H1 (cell line): ENCODE measurements around the gene HSD17B2. TPM values are rescaled to one million over a fixed set of nuclear protein-coding genes. Genes with fewer than 3 reads are reported as not detected.

Experiments
- CTCF ChIA-PET: fragments of 300-600 bp; sonication (Branson Sonifier 250); formaldehyde crosslinking; loops from one replicate; lab custom pipeline; 2021; ENCODE audit not compliant: partially characterized antibody; lab: Charles Lee
- POLR2A ChIA-PET: fragments of 300-600 bp; sonication (Branson Sonifier 250); formaldehyde crosslinking; loops from one replicate; lab custom pipeline; 2021; ENCODE audit warnings: inconsistent platforms; ENCODE audit not compliant: partially characterized antibody; lab: Charles Lee
- DNase-seq, 2 experiments: peaks; one replicate each; pipeline versions ENCODE4 v3.0.0 to v3.0.0-alpha.2; 2010 to 2022; ENCODE audit warnings: low spot score in 2 of 2, low read depth in 1 of 2, mixed read lengths in 1 of 2
- FAIRE-seq: peaks from 2 replicates; lab custom pipeline; 2011; peaks lifted over from hg19 to GRCh38; lab: Jason Lieb, UNC
- H2AFZ ChIP-seq: 2 replicates; pipeline ENCODE4 v1.8.1; 2012; ENCODE audit warnings: low read length, inconsistent platforms
- H2AK5ac ChIP-seq: 2 replicates; pipeline ENCODE4 v1.6.1; 2013; ENCODE audit warnings: low read depth, low read length
- H2BK120ac ChIP-seq: replicated peaks from 2 replicates; pipeline ENCODE3; 2013; ENCODE audit warnings: low read depth, low read length, inconsistent platforms
- H2BK12ac ChIP-seq: 2 replicates; pipeline ENCODE4 v1.6.1; 2013; ENCODE audit warnings: low read depth, low read length
- H2BK15ac ChIP-seq: 2 replicates; pipeline ENCODE4 v1.6.1; 2013; ENCODE audit warnings: low read length
- H2BK20ac ChIP-seq: 2 replicates; pipeline ENCODE4 v1.6.1; 2013; ENCODE audit warnings: low read length
- H2BK5ac ChIP-seq: 2 replicates; pipeline ENCODE4 v1.6.1; 2013; ENCODE audit warnings: low read depth, low read length
- H3K14ac ChIP-seq: 2 replicates; pipeline ENCODE4 v1.6.1; 2013; ENCODE audit warnings: inconsistent platforms; ENCODE audit not compliant: insufficient read length
- H3K18ac ChIP-seq: 2 replicates; pipeline ENCODE4 v1.6.1; 2013; ENCODE audit warnings: low read length; ENCODE audit errors: extremely low read depth
- H3K23ac ChIP-seq: 2 replicates; pipeline ENCODE4 v1.6.1; 2013; ENCODE audit warnings: inconsistent platforms; ENCODE audit not compliant: insufficient read length
- H3K23me2 ChIP-seq: 2 replicates; pipeline ENCODE4 v1.6.1; 2013; ENCODE audit warnings: low read depth, low read length
- H3K27ac ChIP-seq: 2 replicates; pipeline ENCODE4 v1.6.1; 2011; ENCODE audit warnings: low read depth, low read length, inconsistent platforms
- H3K27me3 ChIP-seq, 4 experiments: replicated peaks in 1 of 4; 1 replicate in 1 of 4; 2 replicates in 3 of 4; pipeline versions ENCODE4 v1.6.1 to v1.8.1; 2011 to 2013; ENCODE audit warnings: low read length in 3 of 4, mild to moderate bottlenecking in 3 of 4, inconsistent platforms in 2 of 4, mixed read lengths in 2 of 4, moderate library complexity in 1 of 4; ENCODE audit not compliant: control insufficient read depth in 3 of 4, insufficient read depth in 3 of 4; ENCODE audit errors: extremely low read depth in 1 of 4
- H3K36me3 ChIP-seq, 4 experiments: 2 replicates each; pipeline versions ENCODE4 v1.6.1 to v1.8.1; 2011 to 2013; ENCODE audit warnings: mild to moderate bottlenecking in 4 of 4, low read length in 3 of 4, moderate library complexity in 2 of 4, control low read depth in 1 of 4, inconsistent platforms in 1 of 4; ENCODE audit not compliant: insufficient read depth in 4 of 4, control insufficient read depth in 2 of 4
- H3K4ac ChIP-seq: replicated peaks from 2 replicates; pipeline ENCODE3; 2013; ENCODE audit warnings: low read length, low read depth, mixed read lengths, inconsistent platforms; ENCODE audit not compliant: insufficient read length
- H3K4me1 ChIP-seq, 4 experiments: replicated peaks in 1 of 4; 1 replicate in 1 of 4; 2 replicates in 3 of 4; pipeline versions ENCODE4 v1.6.1 to v1.8.1; 2011 to 2013; ENCODE audit warnings: low read length in 3 of 4, inconsistent platforms in 2 of 4, mixed read lengths in 1 of 4; ENCODE audit not compliant: insufficient read depth in 4 of 4, control insufficient read depth in 3 of 4
- H3K4me2 ChIP-seq, 2 experiments: 2 replicates each; pipeline versions ENCODE4 v1.6.1 to v1.8.1; 2011 to 2013; ENCODE audit warnings: low read depth in 2 of 2, low read length in 2 of 2, control low read depth in 1 of 2, inconsistent platforms in 1 of 2, mild to moderate bottlenecking in 1 of 2; ENCODE audit not compliant: insufficient read depth in 1 of 2
- H3K4me3 ChIP-seq, 4 experiments: fragments of 200-600, 300-600 bp in 1 of 4; sonication (generic), shearing (Covaris generic), sonication (Bioruptor Twin) in 1 of 4; 2 replicates each; pipeline versions ENCODE4 v1.5.1 to v1.8.1; 2011 to 2016; ENCODE audit warnings: low read length in 4 of 4, low read depth in 3 of 4, control low read depth in 2 of 4, inconsistent platforms in 2 of 4, mild to moderate bottlenecking in 2 of 4, mixed read lengths in 1 of 4, moderate library complexity in 1 of 4; ENCODE audit not compliant: insufficient read depth in 2 of 4; ENCODE audit errors: extremely low read depth in 1 of 4
- H3K56ac ChIP-seq: replicated peaks from 2 replicates; pipeline ENCODE3; 2013; ENCODE audit warnings: low read depth, mild to moderate bottlenecking, mixed read lengths, low read length, inconsistent platforms; ENCODE audit not compliant: insufficient read length
- H3K79me1 ChIP-seq: 2 replicates; pipeline ENCODE4 v1.6.1; 2013; ENCODE audit warnings: low read depth, low read length, control low read depth
- H3K79me2 ChIP-seq, 2 experiments: 2 replicates each; pipeline versions ENCODE4 v1.6.1 to v1.8.1; 2012 to 2013; ENCODE audit warnings: low read length in 2 of 2, mild to moderate bottlenecking in 2 of 2, inconsistent platforms in 1 of 2; ENCODE audit not compliant: insufficient read depth in 2 of 2, control insufficient read depth in 1 of 2
- H3K9ac ChIP-seq, 4 experiments: replicated peaks in 1 of 4; 1 replicate in 1 of 4; 2 replicates in 3 of 4; pipeline versions ENCODE4 v1.6.1 to v1.8.1; 2011 to 2013; ENCODE audit warnings: low read depth in 3 of 4, low read length in 3 of 4, control low read depth in 2 of 4, mild to moderate bottlenecking in 2 of 4, moderate library complexity in 2 of 4, inconsistent platforms in 1 of 4; ENCODE audit errors: extremely low read depth in 1 of 4
- H3K9me3 ChIP-seq, 2 experiments: 2 replicates each; pipeline versions ENCODE4 v1.6.1 to v1.8.1; 2012 to 2013; ENCODE audit warnings: mild to moderate bottlenecking in 2 of 2, moderate library complexity in 2 of 2, control low read depth in 1 of 2, inconsistent platforms in 1 of 2, low read depth in 1 of 2, low read length in 1 of 2, mixed read lengths in 1 of 2; ENCODE audit not compliant: insufficient read depth in 2 of 2
- H4K20me1 ChIP-seq, 2 experiments: replicated peaks in 1 of 2; 2 replicates each; pipeline versions ENCODE3 to v1.8.1; 2011 to 2013; ENCODE audit warnings: inconsistent platforms in 2 of 2, low read length in 2 of 2, mild to moderate bottlenecking in 1 of 2; ENCODE audit not compliant: insufficient read depth in 2 of 2, control insufficient read depth in 1 of 2
- H4K5ac ChIP-seq: 2 replicates; pipeline ENCODE4 v1.6.1; 2013; ENCODE audit warnings: low read length, low read depth, mixed read lengths, inconsistent platforms; ENCODE audit not compliant: insufficient read length
- H4K8ac ChIP-seq: 2 replicates; pipeline ENCODE4 v1.8.0; 2013; ENCODE audit warnings: mild to moderate bottlenecking, moderate library complexity, low read length, inconsistent platforms; ENCODE audit not compliant: insufficient read depth; ENCODE audit errors: extremely low read depth
- H4K91ac ChIP-seq: replicated peaks from 2 replicates; pipeline ENCODE3; 2013; ENCODE audit warnings: low read length, mixed read lengths, inconsistent platforms; ENCODE audit not compliant: insufficient read length
- BACH1 ChIP-seq: IDR thresholded peaks from 2 replicates; pipeline ENCODE4 v1.6.1; 2012; ENCODE audit warnings: low read length, improper control_type of control experiment
- HDAC6 ChIP-seq: IDR thresholded peaks from one replicate; pipeline ENCODE4 v1.7.1; 2012; ENCODE audit warnings: low read depth, mild to moderate bottlenecking, inconsistent platforms, low read length, moderate library complexity
- MAFK ChIP-seq: IDR thresholded peaks from 2 replicates; pipeline ENCODE4 v1.6.1; 2012; ENCODE audit warnings: low read depth, mild to moderate bottlenecking, improper control_type of control experiment, low read length
- RNF2 ChIP-seq: fragments of 200-900, 300-1000 bp; sonication (generic); IDR thresholded peaks from 2 replicates; pipeline ENCODE4 v1.7.1; 2016; ENCODE audit warnings: borderline replicate concordance, low read depth, mild to moderate bottlenecking, antibody characterized with exemption, low read length; ENCODE audit not compliant: poor library complexity, severe bottlenecking; ENCODE audit errors: missing control alignments
- SAP30 ChIP-seq: fragments of 300-600 bp; sonication (generic); IDR thresholded peaks from 2 replicates; pipeline ENCODE4 v1.7.1; 2012; ENCODE audit warnings: low read length, moderate library complexity, mild to moderate bottlenecking, inconsistent platforms; ENCODE audit not compliant: insufficient read depth, insufficient replicate concordance
- SIX5 ChIP-seq: IDR thresholded peaks from 2 replicates; pipeline ENCODE4 v1.6.1; 2011; ENCODE audit warnings: mild to moderate bottlenecking, low read depth, low read length
- SP2 ChIP-seq: IDR thresholded peaks from 2 replicates; pipeline ENCODE4 v1.6.1; 2012; ENCODE audit warnings: mild to moderate bottlenecking, low read length, inconsistent platforms
- SP4 ChIP-seq: IDR thresholded peaks from 2 replicates; pipeline ENCODE4 v1.6.1; 2012; ENCODE audit warnings: low read length, inconsistent platforms
- YY1 ChIP-seq: IDR thresholded peaks from 2 replicates; pipeline ENCODE4 v1.6.1; 2011; ENCODE audit warnings: low read depth, mild to moderate bottlenecking, low read length
- ZNF274 ChIP-seq: IDR thresholded peaks from 2 replicates; pipeline ENCODE4 v1.7.0; 2012; ENCODE audit warnings: low read length, borderline replicate concordance; ENCODE audit errors: extremely low read depth
- WGBS, 2 experiments: shearing (Covaris generic) in 1 of 2; methylation state at CpG; one replicate each; pipeline versions ENCODE4 v1.1.6 to v1.1.7; 2013 to 2015; ENCODE audit warnings: low lambda C conversion rate in 2 of 2, mixed read lengths in 2 of 2, inconsistent platforms in 1 of 2, low coverage in 1 of 2, missing lambda C conversion rate in 1 of 2; ENCODE audit not compliant: insufficient replicate concordance in 2 of 2, insufficient coverage in 1 of 2, insufficient read length in 1 of 2; ENCODE audit errors: extremely low coverage in 1 of 2, missing lambda C conversion rate in 1 of 2; 5-methylcytosine and 5-hydroxymethylcytosine counted together
- polyA plus RNA-seq, 7 experiments: library from polyadenylated mRNA; depleted of rRNA in 3 of 7; stranded (reverse) in 5 of 7; unstranded in 2 of 7; fragments of >200 nt in 5 of 7; fragments of 200-250 nt in 2 of 7; gene quantifications; 1 replicate in 5 of 7; 2 replicates in 1 of 7; 4 replicates in 1 of 7; pipeline versions ENCODE4 v1.2.1 to v1.2.3, GENCODE V29; 2011 to 2013; ENCODE audit warnings: missing spikeins in 2 of 7, mixed read lengths in 2 of 7
- total RNA-seq: library from RNA; stranded (reverse); fragmentation: NEBNext Ultra II Directional; extraction: Animal tissue kit (Norgen Biotek cat#: 25700); gene quantifications from 2 replicates; pipeline ENCODE4 v1.2.1, GENCODE V29; 2021
- TF ChIP-seq, protein P1 (sequence below): IDR thresholded peaks from 2 replicates; pipeline ENCODE4 v1.6.1; 2012; ENCODE audit warnings: low read length, inconsistent platforms
- TF ChIP-seq, protein P2 (sequence below): IDR thresholded peaks from 2 replicates; pipeline ENCODE4 v1.6.1; 2012; ENCODE audit warnings: inconsistent platforms

HSD17B2 gene
- total and polyA plus RNA-seq, 2 of the 8 experiments (the other 6 are each of a cell fraction or from before 2014, with no cell fraction given): not detected

DNA sequence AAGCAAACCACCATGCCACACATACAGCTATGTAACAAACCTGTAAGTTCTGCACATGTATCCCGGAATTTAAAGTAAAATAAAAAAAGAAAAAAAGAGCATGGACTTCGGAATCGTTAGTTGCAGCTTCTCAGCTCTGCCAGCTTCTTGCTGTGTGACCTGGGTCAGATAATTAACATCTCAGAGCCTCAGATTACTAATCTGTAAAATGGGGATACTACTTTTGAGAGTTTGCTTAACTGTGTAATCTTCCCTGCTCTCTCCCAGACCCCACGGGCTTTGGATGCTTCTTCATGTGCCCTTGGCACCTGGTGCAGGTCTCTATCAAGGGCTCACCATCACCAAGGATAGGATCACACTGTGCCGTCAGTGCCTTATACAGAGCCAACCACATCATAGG, 16.6 kb downstream of the HSD17B2 start:
- Histone ChIP-seq H2BK12ac (no peak overlapping the region), H3K79me1 (no peaks in the 10 kb centered on the region), H4K20me1 (no peaks in the 10 kb centered on the region), H2BK15ac (no peak overlapping the region), H3K18ac (no peak overlapping the region), H4K5ac (no peak overlapping the region), H3K36me3 (no peaks in the 10 kb centered on the region), H3K79me2 (no peaks in the 10 kb centered on the region), H3K23ac (no peak overlapping the region), H3K4me1 (no peaks in the 10 kb centered on the region), H2BK120ac (no peak overlapping the region), H4K91ac (no peak overlapping the region), H3K4ac (no peak overlapping the region), H3K56ac (no peak overlapping the region), H3K27ac (no peak overlapping the region), H3K14ac (no peak overlapping the region), H2BK5ac (no peak overlapping the region), H3K27me3 (no peaks in the 10 kb centered on the region), H3K4me2 (no peak overlapping the region), H4K8ac (no peak overlapping the region), H3K9ac (no peak overlapping the region), H2BK20ac (no peak overlapping the region), H3K9me3 (no peaks in the 10 kb centered on the region), H3K23me2 (no peaks in the 10 kb centered on the region; the same call in 1 of the 2 replicates), H2AFZ (no peak overlapping the region), H2AK5ac (no peak overlapping the region), H3K4me3 (no peak overlapping the region)
- CTCF ChIA-PET: interaction anchor here (1.1 to 3.5 kb wide), 2 partner anchors 10 to 156 kb away, joined by 3 to 28 read pairs; no protein-coding TSS in a partner anchor
- DNase-seq (no peak), FAIRE-seq (no peak)
- POLR2A ChIA-PET: no interaction called here
- WGBS, 2 experiments: 90% methylated on average over 5 of the region's 5 CpGs; no CpG with 5 or more reads in 1 of the 2 experiments
- TF ChIP-seq SP4 (no peak), RNF2 (no peak), HDAC6 (no peak), SIX5 (no peak), ZNF274 (no peak), BACH1 (no peak), SP2 (no peak), MAFK (no peak), YY1 (no peak), SAP30 (no peak)
- TF ChIP-seq, protein P1, sequence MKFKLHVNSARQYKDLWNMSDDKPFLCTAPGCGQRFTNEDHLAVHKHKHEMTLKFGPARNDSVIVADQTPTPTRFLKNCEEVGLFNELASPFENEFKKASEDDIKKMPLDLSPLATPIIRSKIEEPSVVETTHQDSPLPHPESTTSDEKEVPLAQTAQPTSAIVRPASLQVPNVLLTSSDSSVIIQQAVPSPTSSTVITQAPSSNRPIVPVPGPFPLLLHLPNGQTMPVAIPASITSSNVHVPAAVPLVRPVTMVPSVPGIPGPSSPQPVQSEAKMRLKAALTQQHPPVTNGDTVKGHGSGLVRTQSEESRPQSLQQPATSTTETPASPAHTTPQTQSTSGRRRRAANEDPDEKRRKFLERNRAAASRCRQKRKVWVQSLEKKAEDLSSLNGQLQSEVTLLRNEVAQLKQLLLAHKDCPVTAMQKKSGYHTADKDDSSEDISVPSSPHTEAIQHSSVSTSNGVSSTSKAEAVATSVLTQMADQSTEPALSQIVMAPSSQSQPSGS: no peak
- TF ChIP-seq, protein P2, sequence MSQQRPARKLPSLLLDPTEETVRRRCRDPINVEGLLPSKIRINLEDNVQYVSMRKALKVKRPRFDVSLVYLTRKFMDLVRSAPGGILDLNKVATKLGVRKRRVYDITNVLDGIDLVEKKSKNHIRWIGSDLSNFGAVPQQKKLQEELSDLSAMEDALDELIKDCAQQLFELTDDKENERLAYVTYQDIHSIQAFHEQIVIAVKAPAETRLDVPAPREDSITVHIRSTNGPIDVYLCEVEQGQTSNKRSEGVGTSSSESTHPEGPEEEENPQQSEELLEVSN: no peak
